ENCODE results near the gene DOCK11. TPM values are rescaled to one million over a fixed set of nuclear protein-coding genes. Genes with fewer than 3 reads are reported as not detected.
"Not testable (repeated sequence)": the region's sequence is repeated elsewhere in the genome, so short reads cannot be mapped to it uniquely, and the experiment has no call there.

Gene DOCK11
- total RNA-seq, 1 donor from 2014 or later = 39.5 TPM

DNA sequence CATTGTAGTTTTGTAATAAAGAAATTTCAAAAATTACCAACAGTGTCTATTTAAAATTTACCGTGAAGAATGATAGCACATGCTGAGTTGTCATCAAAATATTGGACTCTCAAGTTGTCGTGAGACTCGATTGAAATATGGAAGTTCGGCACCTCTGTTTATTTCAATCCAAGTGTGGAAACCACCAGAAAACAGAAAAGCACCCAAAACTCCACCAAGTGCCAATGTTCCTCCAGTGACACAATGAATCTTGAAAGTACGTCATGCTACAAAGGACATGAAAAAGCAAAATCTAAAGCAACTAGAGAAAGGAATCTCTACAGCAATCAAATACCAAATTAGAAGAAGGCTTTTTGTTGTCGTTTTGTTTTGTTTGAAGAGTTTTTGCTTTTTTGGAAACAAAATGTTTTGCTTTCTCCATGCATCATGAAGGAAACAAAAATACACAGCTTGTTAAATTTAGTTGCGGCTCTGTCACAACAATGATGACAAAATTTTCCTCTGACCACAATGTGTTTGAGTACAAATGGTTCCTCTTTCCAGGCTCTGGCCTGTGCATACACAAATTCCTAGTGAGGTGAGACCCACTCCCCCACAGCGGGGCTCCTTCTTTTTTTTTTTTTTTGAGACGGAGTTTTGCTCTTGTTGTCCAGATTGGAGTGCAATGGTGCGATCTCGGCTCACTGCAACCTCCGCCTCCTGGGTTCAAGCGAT is 222.2 kb downstream of the DOCK11 start:
- ATAC-seq (peak; percentile 82), DNase-seq (ENCODE audit: low spot score) (no peak)
- intact Hi-C loops (cut with DNase I) = no loop called here

DNA sequence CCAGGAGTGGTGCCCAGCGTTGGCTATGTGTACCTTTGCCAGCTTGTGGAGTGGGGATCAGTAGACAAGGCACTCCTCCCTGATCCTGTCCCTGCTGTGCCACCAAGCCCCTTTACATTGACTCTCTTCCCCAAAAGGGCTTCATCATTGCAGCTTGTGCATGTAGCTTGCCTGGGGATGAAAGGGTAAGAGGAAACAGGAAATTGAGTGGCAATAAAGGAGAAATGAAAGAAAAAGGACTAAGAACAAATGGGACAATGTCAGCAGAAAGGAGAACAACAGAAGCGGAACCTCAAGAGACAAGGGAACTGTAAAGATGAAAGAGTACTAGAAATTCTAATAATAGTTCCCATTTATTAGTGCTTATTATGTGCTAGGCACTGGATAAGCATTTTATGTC is 223.1 kb downstream of the DOCK11 start:
- intact Hi-C loops (cut with DNase I) = no loop called here
- ATAC-seq (peak; percentile 71), DNase-seq (ENCODE audit: low spot score) (no peak)

DNA sequence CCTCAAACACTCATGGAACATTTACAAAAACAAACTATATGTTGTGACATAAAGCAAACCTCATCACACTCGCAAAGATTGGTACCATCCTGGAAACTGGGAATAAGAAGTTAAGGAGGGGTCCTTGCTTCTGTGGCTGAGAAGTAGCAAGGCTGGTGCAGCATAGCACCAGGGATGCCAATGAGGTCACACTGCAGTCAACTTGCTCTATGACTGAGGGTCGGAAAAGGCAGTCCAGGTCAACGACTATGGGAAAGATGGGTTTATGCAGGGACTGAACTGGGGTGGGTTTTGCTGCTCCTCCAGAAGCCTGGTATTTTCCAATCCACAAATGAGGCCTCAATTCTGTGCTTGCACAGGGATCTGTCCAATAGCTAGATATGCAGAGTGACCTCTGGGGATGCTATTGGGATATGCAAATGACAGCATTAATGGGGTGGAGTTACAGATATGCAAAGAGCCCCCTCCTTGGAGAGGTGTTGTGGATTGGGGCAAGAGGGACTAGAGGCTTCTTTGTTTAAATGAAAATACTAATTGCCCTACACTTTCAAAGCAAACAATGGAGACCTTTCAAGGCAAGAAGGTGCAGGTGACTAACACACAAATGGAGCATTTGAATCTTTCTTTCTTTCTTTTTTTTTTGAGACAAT is 224.6 kb downstream of the DOCK11 start:
- intact Hi-C loops (cut with DNase I) = no loop called here
- ATAC-seq (no peak), DNase-seq (ENCODE audit: low spot score) (no peak)

DNA sequence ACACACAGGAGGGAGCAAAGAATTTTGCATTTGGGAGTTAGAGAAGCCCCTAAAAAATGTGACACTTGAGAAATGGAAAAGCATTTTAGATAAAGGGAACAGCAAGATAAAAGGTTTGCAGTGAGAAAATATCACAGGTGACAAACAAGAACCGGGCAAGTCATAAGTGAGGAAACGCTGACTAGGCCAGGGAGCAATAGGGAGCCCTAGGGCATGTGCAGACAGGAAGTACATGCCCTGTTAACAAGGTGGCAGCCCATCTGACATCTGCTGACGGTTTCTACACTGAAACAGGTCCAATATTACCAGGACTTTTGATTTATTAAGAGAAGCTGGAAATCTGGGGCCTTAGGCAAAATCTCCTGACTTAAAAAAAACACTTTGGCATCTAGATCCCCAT is 227.8 kb downstream of the DOCK11 start:
- DNase-seq (ENCODE audit: low spot score) (no peak), ATAC-seq (no peak)
- intact Hi-C loops (cut with DNase I) = no loop called here

DNA sequence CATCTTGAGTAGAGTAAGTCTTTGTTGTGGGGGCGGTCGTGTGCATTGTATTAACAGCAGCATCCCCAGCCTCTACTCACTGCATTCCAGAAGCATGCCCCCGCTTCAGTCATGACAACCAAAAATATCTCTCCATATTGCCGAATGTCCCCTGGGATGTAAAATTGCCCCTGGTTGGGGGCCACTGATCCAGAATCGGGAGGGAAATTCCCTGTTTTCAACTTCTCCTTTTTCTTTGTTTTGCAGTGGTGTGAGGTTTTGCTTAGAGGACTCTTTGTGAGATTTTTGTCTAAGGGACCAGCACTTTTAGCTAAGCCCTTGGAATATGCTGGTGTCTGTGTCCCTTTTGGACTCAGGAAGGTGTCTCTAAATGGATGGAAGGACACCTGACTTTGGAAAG is 228.8 kb downstream of the DOCK11 start:
- DNase-seq (ENCODE audit: low spot score) (no peak), ATAC-seq (no peak)
- intact Hi-C loops (cut with DNase I) = no loop called here

DNA sequence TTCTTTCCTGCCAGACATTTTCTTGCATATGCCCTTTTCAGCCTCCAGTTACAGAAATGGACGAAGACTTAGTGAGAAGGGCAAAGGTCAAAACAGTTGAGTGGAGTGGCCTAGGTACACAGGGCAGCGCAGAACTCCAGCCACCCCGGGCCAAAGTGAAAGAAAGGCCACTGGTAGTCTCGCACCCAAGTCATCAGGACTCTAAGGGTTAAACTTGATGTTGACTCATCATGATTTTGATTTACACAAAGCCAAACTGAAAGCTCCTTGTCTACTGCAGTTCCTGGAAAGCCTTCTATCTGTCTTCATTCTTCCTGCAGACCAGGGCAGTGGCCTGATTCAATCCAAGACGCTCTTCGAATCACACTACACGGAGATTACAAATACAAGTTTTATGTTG is 229.2 kb downstream of the DOCK11 start:
- DNase-seq (ENCODE audit: low spot score) (no peak), ATAC-seq (no peak)
- intact Hi-C loops (cut with DNase I) = no loop called here

DNA sequence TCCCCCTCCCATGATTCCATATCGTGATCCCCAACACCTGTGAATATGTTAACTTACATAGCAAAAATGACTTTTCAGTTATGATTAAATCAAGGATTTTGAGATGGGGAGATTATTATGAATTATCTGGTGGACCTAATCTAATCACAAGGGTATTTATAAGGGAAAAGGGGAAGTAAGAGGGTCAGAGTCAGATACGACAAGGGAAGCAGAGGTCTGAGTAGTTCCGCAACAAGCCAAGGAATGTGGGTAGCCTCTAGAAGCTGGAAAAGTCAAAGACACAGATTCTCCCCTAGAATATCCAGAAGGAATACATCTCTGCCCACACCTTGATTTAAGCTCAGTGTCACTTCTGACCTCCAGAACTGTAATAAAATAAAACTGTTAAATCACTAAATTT is 230.8 kb downstream of the DOCK11 start:
- ATAC-seq (no peak), DNase-seq (ENCODE audit: low spot score) (no peak)
- intact Hi-C loops (cut with DNase I) = no loop called here

DNA sequence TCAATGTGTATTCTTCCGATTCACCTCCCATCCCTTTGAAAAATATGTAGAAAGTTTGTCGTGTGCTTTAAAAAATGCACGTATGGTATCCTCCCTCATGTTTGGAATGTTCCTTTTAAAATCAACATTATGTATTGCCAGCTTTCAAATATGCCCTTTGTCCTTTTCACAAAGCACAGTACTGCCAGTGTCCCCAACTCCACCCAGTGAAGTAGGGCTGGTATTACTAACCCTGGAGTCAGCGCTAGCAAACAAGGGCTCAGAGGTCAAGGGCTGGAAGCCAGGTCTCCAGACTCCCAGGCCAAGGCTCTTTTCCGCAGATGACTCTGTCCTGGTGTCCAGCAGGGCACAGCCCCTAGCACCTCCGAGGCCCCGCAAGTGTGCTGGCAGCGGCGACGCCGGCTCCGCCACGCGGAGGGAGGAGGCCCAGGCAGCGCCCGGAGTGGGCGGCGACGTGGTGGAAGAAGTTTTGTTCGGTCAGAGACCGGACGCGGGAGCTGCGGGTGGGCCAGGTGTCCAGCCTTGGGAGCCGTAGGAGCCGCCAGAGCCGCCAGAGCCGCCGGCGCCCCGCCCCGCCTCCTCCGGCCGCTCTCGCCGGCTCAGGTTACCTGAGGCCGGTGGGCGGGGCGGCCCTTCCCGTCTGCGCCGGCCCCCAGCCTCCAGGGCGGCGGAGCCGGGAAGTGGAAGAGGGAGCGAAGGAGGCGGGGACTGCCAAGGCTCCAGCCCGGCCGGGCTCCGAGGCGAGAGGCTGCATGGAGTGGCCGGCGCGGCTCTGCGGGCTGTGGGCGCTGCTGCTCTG is 231.5 kb downstream of the DOCK11 start, which contains the start of gene IL13RA1:
Gene IL13RA1 (plus strand): TSS at position 720 of the 799 bp plus-strand sequence. CDS start 33 bp downstream, at position 753.
- intact Hi-C loops (cut with DNase I) = no loop called here
- ATAC-seq = peak; percentile 94
- peak; percentile 85 for DNase-seq (ENCODE audit: low spot score)

DNA sequence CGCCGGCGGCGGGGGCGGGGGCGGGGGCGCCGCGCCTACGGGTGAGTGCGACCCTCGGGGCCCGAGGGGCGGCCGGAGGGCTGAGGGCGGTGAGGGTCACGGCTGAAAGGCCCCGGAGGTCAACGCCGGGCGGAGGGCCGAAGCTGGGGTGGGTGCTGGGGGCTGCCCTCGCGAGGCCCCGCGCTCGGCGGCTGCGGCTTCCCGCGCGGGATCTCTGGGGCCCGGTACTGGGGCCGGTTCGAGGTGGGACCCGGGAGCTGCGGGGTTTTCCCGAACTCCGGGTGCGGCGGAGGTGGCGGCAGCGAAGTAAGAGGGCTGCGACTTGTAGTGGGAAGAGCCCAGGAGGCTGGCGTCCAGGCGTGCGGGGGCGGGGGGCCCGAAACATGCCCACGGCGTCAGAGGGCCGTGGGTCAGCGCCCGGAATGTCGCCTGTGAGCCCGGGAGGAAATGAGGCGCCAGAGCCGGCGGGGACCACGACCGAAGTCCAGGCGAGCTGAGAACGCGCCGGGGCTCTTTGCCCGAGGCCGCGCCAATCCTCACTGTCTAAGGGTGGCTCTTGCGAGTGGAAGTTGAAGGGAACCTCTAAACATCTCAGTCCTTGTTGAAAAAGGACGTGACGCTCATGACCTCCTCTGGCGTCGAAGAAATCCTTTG is 232.2 kb downstream of the DOCK11 start:
- no peak for DNase-seq (ENCODE audit: low spot score)
- peak; percentile 29 for ATAC-seq
- intact Hi-C loops (cut with DNase I) = no loop called here

DNA sequence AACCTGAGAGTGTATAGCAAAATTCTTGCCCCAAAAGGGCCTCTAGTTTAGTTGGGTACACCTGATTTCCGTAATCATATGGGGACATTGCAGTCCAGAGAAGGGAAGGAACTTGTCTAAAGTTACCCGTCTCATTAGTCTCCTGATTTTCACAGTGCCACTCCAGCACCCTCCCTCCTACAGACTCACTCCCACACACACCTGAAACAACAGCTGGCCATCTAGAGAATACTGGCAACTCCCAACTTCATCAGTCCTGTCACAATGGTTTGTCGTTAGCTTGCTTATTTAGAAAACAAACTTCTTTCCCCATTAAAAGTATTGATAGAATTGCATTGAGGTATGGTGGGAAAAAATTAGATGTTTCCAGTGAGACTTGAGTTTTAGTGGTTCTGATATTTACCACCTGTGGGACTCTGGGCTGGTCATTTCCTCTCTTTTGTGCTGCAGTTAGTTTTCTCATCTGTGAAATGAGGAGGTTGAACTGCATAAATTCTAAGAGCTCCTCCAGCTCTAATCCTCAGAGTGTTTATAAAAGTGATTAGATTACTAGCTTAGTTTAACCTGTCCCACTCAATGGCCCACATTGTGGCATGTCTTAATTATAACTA is 233.5 kb downstream of the DOCK11 start:
- DNase-seq (ENCODE audit: low spot score) (no peak), ATAC-seq (no peak)
- intact Hi-C loops (cut with DNase I) = no loop called here

DNA sequence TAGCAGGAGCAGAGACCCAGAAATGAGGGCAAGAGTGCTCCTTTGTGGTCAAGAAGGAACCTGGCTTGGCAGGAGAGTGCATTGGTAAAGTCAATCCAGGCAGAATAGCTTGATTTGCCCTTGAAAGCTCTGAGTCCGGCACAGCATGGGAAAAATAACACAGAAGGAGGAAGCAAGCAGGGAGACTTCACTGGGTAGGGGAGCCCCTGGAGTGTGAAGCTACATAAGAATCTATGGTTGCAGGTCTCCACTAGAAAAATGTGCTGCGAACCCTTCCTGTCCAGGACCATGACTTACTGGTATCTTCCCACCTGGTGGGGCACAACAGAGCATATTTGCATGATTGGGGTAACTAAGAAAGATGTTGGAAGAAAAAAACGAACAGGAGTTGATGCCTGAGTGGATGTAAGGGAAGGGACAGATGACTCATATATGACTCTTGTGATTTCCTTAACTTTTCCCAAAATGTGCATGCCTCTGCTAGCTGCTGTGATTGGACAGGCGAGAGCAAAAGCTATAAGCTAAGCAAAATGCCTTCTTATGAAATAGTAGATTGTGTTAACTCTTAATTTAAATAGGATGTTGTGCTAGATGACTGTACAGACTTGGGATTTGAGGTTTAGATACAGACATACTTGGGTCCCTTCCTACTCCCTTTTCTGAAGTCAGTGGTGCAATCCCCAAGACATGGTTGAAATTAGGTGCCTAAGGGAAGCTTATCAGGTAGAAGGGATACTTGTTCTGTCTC is 235.1 kb downstream of the DOCK11 start:
- intact Hi-C loops (cut with DNase I) = no loop called here
- DNase-seq (ENCODE audit: low spot score) (no peak), ATAC-seq (no peak)

DNA sequence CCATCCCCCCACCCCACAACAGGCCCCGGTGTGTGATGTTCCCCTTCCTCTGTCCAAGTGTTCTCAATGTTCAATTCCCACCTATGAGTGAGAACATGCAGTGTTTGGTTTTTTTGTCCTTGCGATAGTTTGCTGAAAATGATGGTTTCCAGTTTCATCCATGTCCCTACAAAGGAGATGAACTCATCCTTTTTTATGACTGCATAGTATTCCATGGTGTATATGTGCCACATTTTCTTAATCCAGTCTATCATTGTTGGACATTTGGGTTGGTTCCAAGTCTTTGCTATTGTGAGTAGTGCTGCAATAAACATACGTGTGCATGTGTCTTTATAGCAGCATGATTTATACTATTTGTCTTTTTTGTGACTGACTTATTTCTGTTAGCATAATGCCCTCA is 236.9 kb downstream of the DOCK11 start:
- DNase-seq (ENCODE audit: low spot score); intact Hi-C loops (cut with DNase I); ATAC-seq: not testable (repeated sequence)

DNA sequence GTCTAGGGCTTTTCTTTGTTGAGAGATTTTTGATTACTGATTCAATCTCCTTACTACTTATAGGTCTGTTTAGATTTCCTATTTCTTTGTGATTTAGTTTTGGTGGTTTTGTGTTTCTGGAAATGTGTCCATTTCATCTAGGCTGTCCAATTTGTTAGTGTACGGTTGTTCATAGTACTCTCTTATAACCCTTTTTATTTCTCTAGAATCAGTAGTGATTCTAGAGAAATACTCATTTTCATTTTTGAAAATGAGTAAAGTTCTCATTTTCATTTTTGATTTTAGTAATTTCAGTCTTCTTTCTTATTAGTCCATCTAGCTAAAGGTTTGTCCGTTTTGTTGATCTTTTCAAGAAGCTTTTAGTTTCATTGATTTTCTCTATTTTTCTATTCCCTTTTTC is 239.3 kb downstream of the DOCK11 start:
- no peak for ATAC-seq
- intact Hi-C loops (cut with DNase I) = no loop called here
- no peak for DNase-seq (ENCODE audit: low spot score)

Other genes with a start within 250 kb of the DOCK11 start
- 18.9 TPM for gene WDR44, start 149.7 kb upstream of the DOCK11 start, total RNA-seq
- 55.9 TPM for gene IL13RA1, start 231.8 kb downstream of the DOCK11 start, total RNA-seq